NCI-H82 (cell line): ENCODE results near the gene GCKR.
"Not testable (repeated sequence)": the region's sequence is repeated elsewhere in the genome, so short reads cannot be mapped to it uniquely, and the experiment has no call there.

ENCODE experiments used
- DNase-seq: peaks from one replicate; lab custom pipeline; 2025; lab: John Stamatoyannopoulos, UW

The GCKR gene

DNA sequence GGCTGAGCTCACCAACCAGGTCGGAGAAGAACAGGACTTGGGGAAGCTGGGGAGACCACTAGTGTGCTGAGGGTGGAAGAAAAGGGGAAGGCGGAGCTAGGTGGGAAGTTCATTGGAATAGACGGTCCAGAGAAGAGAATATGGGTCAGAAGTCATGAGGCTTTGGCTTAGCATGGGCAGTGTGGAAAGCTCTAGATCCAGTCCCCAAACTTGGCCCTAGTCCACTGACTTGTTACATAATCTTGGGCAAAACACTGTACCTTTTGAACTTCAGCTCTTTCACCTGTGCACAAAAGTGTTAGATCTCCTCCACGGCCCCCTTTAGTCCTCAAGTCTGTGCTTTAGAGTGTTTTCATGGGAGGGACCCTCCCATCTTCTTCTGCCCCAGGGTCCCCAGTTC lies 10.7 kb downstream of the GCKR start:
- DNase-seq = no peak

DNA sequence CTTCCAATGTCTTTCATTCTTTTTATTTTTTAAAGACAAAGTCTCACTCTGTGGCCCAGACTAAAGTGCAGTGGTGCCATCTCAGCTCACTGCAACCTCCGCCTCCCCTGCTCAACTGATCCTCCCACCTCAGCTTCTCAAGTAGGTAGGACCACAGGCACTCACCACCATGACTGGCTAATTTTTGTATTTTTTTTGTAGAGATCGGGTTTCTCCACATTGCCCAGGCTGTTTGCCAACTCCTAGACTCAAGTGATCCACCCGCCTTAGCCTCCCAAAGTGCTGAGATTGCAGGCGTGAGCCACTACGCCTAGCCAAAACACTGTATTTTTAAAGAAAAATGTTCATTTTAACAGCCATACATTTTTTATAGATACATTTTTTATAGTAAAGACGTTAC lies 12.7 kb downstream of the GCKR start:
- DNase-seq = no peak

DNA sequence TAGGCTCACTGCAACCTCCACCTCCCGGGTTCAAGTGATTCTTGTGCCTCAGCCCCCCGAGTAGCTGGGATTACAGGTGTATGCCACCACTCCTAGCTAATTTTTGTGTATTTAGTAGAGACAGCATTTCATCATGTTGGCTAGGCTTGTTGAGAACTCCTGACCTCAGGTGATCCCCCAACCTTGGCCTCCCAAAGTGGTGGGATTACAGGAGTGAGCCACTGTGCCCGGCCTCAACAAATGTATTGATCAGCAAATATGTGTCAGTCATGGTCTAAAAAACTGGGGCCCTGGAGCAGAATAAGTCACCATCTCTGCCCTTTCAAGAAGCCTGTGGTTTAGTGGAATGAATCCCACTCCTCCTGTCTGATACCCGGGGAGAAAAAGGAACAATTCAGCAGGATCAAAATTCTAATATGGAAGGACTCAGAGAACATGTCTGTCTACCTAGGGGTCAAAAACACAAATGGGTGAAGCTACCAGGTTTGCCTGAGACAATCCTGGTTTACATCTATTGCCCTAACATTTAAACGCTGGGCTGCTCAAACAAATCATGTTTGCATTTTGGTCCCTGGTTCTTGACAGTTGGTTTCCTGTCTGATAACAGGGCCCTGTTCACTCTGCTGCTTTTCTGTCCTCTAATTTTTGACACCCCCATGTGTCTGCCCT lies 21.6 kb downstream of the GCKR start:
- peak; percentile 12 for DNase-seq

DNA sequence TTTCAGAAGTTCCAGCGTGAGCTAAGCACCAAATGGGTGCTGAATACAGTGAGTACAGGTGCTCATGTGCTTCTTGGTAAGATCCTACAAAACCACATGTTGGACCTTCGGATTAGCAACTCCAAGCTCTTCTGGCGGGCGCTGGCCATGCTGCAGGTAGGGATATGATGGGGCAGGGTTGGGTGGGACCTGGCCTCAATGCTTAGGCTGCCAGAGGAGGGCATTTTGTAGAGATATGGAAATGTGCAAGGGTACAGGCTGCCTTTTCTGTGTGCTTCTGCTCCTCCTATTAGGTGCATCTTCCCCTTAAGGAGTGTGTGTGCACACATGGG lies 22.1 kb downstream of the GCKR start:
- no peak for DNase-seq

DNA sequence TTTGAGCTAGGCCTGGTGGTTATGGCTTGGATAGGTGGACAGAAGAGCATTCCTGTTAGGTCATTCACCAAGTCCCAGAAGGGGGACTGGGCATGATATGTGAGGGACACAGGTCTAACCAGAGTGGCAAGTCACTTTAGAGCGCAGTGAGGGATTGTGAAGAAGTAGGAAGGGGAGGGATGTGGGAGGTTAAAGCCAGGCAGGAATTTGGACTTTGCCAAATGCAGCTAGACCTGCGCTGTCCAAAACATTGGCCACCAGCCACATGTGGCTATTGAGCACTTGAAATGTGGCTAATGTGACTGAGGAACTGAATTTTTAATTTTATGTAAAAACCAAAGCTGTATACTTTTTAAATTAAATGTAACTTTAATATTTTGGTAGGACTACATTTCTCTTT lies 23.7 kb downstream of the GCKR start:
- no peak for DNase-seq

DNA sequence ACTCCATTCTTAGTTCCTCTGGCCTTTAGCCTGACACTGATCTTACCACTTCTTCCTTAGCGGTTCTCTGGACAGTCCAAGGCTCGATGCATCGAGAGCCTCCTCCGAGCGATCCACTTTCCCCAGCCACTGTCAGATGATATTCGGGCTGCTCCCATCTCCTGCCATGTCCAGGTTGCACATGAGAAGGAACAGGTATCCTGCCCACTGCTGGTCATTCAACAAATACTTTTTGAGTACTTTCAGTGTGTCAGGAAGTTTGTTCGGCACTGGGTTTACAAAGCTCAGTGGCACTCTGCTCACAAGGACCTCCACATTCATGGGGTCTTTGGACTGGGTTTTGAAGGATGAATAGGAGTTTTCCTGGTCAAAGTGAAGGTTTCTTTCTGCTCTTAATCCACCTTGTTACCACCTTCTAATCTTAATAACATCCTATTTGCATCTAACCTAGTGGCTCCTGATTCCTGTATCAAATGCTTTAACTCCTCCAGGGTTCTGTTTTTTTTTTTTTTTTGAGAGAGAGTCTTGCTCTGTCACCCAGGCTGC lies 25.8 kb downstream of the GCKR start:
- no peak for DNase-seq

DNA sequence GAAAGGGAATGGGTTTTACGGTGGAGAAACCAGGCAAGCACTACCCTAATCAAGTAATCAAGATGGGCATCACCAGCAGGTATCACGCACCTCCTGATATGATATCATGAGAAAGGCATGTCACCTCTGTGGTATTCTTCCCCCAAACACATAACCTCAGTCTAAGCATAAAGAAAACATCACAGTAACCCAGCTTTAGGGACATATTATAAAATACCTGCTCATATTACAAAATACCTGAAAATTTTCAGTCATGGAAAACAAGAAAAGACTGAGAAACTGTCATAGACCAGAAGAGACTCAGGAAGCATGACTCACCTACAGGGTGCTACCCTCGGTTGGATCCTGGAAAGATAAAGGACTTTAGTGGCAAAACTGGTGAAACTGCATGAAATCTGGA lies 30.5 kb downstream of the GCKR start:
- DNase-seq = no peak

DNA sequence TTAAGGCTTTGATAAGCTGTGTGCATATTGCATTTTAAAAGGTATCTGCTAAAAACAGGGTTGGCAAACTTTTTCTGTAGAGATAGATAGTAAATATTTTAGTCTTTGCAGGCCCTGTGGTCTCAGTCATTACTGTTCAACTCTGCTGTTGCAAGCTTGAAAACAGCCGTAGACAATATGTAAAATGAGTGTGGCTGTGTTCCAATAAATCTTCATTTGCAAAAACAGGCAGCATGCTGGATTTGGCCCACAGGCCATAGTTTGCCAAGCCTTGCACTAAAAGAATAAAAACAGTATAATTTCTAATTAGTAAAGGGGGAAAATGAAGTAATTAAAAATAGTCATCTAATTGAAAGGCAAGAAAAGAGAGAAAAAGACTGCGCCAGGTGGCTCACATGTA lies 35.3 kb downstream of the GCKR start:
- DNase-seq = no peak

DNA sequence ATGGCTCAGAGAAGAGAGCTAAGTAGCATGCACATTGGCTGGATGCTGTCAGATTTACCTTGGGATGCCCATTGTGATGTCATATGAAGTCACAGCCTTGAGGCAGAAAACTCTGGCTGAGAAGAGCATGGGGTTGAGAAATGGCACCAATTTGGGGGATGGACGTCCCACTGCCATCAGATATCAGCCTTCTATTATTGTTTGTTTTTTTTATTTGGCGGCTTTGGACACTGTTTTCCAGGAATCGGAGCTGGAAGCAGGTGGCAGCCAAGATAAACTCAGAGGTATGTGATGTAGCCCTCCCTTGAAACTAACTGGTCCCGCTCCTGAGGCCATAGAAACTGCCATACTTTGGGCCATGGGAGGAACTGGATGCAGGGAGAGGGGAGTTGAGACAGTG lies 40.6 kb downstream of the GCKR start:
- no peak for DNase-seq

DNA sequence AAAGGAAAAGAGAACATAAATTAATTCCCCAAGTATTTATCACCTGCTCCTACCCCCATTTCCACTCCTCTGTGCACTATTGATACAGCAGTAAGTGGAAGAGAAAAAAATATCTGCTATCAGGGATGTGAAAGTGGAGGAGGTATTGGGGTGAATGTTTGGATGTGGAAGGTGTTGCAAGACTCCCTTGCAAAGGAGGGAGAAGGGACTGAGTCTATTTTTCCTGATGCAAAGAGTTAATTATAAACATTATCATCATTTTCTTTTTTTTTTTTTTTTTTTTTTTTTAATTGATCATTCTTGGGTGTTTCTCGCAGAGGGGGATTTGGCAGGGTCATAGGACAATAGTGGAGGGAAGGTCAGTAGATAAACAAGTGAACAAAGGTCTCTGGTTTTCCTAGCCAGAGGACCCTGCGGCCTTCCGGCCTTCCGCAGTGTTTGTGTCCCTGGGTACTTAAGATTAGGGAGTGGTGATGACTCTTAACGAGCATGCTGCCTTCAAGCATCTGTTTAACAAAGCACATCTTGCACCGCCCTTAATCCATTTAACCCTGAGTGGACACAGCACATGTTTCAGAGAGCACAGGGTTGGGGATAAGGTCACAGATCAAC lies 42.3 kb downstream of the GCKR start:
- not testable (repeated sequence) for DNase-seq

DNA sequence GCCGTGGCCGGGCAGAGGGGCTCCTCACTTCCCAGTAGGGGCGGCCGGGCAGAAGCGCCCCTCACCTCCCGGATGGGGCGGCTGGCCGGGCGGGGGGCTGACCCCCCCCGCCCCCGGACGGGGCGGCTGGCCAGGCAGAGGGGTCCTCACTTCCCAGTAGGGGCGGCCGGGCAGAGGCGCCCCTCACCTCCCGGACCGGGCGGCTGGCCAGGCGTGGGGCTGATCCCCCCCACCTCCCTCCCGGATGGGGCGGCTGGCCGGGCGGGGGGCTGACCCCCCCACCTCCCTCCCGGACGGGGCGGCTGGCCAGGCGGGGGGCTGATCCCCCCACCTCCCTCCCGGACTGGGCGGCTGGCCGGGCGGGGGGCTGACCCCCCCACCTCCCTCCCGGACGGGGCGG lies 43.0 kb downstream of the GCKR start:
- not testable (repeated sequence) for DNase-seq

DNA sequence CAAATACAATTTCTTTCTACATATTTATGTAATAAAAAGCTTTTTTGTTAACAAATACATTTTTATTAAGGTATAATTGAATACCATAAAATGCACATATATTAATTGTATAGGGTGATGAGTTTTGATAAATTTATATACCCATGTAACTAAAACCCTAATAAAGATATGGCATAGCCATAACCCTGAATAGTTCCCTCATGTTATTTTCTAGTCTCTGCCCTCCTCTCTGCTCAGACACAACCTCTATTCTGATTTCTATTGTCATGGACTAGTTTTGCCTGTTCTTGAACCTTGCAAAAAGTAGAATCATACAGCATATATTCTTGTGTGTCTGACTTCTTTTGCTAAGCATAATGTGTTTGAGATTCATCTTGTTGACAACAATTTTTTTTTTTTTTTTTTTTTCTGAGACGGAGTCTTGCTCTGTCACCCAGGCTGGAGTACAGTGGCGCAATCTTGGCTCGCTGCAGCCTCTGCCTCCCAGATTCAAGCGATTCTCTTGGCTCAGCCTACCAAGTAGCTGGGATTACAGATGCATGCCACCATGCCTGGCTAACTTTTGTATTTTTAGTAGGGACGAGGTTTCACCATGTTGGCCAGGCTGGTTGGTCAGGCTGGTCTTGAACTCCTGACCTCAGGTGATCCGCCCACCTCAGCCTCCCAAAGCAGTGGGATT lies 47.6 kb downstream of the GCKR start:
- no peak for DNase-seq

DNA sequence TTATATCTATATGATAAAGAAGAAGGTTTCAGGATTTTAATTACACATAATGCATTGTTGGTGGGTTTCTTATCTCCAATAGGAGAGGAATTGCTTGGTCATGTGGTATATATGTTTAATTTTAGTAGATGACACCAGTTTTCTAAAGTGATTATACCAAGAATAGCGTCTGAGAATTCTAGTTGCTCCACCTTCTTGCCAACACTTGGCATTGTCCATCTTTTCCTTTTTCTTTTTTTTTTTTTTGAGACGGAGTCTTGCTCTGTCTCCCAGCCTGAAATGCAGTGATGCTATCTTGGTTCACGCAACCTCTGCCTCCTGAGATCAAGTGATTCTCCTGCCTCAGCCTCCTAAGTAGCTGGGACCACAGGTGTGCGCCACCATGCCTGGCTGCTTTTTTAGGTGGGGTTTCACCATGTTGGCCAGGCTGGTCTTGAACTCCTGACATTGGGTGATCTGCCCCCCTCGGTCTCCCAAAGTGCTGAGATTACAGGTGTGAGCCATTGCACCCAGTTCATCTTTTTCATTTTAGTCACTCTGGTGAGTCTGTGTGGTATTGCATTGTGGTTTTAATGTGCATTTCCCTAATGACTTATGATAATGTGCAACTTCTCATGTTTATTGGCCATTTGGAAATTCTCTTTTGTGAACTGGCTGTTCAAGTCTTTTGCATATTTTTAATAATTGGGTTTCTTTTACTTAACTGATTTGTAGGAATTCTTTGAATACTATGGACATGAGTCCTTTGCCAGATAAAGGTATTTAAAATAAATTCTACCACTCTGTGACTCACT lies 48.9 kb downstream of the GCKR start:
- no peak for DNase-seq

DNA sequence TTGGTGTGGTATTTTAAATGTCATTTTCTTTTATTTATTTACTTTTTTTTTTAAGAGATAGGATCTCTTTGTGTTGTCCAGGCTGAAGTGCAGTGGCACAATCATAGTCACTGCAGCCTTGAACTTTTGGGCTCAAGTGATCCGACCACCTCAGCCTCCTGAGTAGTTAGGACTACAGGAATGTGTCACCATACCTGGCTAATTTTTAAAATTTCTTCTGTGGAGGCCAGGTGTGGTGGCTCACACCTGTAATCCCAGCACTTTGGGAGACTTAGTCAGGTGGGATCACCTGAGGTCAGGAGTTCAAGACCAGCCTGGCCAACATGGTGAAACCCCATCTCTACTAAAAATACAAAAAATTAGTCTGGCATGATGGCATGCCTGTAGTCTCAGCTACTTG lies 52.7 kb downstream of the GCKR start:
- no peak for DNase-seq

DNA sequence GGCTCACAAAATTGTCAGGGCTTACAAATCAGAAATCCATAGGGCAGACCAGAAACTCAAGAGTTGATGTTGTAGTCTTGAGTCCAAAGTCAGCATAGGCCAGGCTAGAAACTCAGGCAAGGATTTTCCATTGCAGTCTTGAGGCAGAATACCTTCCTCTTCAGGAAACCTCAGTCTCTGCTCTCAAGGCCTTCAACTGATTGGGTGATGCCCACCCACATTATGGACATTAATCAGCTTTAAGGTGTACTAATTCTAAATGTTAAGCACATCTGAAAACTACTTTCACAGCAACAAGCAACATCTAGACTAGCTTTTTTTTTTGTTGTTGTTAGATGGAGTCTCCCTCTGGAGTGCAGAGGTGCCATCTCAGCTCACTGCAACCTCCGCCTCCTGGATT lies 54.9 kb downstream of the GCKR start:
- DNase-seq = no peak

DNA sequence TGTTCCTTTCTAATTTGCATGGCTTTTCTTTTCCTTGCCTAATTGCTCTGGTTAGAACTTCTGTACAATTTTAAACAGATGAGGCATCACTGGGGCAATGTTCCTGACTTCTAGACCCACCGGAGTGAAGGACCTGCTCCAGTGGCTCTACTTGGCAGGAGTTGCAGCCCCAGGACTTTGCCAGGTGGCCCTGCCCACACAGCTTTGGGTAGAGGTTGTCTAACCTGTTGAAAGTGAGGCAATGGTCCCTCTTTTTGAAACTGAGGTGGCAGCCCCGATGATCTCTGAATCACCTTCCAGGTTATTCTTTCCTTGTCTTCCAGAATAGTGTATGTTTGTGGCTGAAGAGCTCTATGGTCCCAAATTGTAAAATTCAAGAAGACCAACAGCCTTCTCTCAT lies 56.3 kb downstream of the GCKR start:
- no peak for DNase-seq

DNA sequence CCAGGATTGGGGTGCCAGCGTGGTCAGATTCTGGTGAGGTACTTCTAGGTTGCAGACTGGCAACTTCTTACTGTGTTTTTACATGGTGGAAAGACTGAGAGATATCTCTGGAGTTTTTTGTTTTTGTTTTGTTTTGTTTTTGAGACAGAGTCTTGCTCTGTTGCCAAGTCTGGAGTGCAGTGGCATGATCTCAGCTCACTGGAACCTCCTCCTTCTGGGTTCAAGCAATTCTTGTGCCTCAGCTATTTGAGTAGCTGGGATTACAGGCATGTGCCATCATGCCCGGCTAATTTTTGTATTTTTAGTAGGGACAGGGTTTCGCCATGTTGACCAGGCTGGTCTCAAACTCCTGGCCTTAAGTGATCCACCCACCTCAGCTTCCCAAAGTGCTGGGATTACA lies 57.8 kb downstream of the GCKR start:
- DNase-seq = not testable (repeated sequence)

DNA sequence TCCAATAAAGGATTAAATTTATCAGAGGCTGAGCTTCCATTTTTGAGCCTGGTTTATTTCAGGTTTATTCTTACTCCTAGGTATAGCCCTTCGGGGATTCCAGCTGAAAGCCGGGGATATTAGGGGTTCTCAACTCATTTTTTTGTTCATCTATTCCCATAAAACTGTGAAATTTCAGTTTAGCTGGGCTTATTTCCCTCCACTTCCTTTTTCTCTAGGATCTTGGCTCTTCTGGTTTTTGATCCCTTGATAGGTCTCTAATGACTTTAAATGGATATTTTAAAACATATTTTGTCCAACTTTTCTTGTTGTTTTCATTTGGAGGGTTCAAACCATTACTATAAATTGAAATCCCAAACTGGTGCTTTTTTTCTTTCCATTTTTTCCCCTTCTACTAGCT lies 62.6 kb downstream of the GCKR start:
- DNase-seq = peak; percentile 18

DNA sequence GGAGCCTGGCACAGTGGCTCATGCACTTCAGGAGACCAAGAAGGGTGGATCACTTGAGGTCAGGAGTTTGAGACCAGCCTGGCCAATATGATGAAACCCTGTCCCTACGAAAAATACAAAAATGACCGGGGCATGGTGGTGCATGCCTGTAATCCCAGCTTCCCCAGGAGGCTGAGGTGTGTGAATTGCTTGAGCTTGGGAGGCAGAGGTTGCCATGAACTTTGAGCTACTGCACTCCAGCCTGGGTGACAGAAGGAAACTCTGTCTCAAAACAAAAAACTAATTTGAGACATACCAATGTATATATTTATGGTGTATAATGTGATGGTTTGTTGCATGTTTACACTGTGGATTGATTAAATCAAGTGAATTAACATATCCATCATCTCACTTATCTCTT lies 64.4 kb downstream of the GCKR start:
- DNase-seq = no peak

DNA sequence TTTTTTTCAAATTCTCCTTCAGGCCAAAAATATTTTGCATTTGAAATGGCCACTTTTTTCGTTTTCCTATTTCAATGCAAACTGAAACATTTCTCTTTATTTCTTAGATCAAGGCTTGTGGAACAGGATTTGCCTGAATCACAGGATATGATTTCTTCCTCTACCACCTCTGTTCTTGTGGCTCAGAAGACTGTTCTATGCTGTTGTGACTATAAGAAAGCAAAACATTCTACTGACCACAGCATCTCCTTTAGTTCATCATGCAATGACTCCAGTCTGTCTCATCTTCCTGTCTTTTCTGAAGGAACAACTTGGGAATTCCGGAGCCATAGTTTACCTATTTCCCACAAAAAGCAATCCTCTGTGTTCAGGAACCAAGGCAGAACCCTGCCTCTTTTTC lies 70.0 kb downstream of the GCKR start:
- DNase-seq = no peak

DNA sequence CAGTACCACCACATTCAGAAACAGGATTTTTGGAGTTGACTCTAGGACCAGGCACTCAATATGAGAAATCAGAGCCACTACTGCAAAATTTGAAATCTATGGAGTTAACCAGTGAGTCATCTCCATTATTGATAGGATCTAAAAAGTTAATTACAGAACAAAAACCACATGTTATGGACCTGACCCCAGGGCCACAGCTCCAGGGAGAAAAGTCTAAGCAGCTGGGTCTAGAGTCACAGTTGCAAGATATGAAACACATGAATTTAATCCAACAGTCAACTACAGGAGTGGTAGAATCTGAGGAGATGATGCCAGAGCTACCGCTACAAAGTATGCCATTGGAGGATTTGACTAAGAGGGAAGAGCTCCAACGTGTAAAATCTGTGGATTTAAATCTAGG lies 72.8 kb downstream of the GCKR start:
- no peak for DNase-seq

DNA sequence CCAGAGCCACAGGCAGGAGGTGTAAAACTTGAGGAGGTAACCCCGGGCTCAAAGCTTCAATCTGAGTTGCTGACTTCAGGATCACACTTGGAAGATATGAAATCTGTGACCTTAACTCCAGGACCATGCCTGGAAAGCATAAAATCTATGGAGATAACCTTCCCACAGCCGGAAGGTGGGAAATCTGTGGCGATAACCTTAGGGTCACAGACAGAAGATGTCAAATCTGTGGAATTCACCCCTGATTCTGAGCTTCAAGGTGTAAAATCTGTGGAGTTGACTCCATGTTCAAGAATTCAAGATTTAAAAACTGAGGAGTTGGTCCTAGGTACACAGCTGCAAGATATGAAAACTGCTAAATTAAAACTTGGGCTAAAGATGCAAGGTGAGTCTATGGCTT lies 74.6 kb downstream of the GCKR start:
- DNase-seq = no peak

DNA sequence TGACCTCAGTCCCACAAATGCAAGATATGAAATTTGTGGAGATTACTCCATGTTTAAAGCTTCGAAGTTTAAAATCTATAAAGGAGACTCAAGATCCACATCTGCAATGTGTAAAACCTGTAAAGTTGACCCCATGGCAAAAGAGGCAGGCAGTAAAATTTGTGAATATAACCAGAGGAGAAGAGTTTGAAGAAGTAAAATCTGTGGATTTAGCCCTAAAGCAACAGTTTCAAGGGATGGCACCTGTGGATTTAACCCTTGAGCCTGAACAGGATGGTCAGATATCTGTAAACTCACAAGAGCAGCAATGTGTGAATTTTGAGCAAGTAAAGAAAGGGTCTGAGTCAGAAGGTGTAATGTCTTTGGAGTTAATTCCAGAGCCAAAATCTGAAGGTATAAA lies 75.0 kb downstream of the GCKR start:
- DNase-seq = no peak
